ENCODE measurements around the gene OR1S1. TPM values are rescaled to one million over a fixed set of nuclear protein-coding genes. Genes with fewer than 3 reads are reported as not detected.
"Not testable (repeated sequence)": the region's sequence is repeated elsewhere in the genome, so short reads cannot be mapped to it uniquely, and the experiment has no call there.

OR1S1 gene
- not detected for total RNA-seq

DNA sequence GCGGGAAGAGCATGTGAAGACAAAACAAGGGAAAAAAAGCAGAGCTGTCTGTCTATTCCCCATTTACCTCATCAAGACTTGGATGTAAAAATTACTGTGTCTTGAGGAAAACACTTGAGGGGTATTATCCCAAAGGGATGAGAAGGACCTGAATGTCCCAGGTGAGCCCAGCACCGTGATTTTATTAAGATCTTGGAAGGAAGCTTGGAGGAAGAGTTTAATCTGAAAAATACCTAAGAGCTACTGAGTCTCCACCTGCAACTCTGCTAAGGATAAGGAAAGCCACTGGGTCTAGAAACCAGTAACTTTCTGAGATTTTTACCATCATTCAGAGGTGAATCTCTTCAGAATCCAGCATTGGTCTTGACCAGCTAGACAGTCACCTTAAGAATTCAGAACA lies at the start of gene OR1S1:
Gene OR1S1, plus strand, starts transcription at position 301 of the 400 bp plus-strand sequence.
- H3K4me1 Mint-ChIP-seq; H3K27me3 Mint-ChIP-seq; H3K4me3 Mint-ChIP-seq; H3K27ac Mint-ChIP-seq; H3K9me3 Mint-ChIP-seq; DNase-seq; H3K36me3 Mint-ChIP-seq; ATAC-seq (ENCODE audit: low read depth); POLR2A ChIA-PET: not testable (repeated sequence)

DNA sequence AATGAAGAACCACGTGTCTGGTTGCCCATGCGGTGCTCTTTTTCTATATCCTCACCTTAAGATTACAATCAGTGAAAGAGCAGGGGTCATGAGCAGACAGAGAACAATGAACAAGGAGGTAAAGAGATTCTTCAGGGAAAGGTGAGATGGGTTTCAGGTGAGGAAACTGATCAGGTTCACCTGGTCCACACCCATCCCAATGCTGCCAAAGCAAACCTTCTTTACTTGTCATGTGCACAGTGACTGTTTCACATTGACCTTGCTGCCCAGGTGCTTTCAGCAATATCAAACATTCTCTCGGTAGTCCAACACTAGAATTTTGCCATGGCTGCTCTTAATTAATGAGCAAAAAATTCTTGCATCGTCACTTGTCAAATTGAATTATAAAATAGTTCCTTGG lies 48.1 kb upstream of the OR1S1 start:
- peaks cover 6% of the 10 kb centered on the region for H3K27me3 Mint-ChIP-seq
- H3K4me1 Mint-ChIP-seq: no peaks in the 10 kb centered on the region
- H3K36me3 Mint-ChIP-seq: no peaks in the 10 kb centered on the region
- ATAC-seq (ENCODE audit: low read depth) (no peak), DNase-seq (no peak)
- POLR2A ChIA-PET: no interaction called here
- H3K4me3 Mint-ChIP-seq: no peak overlapping the region
- no peaks in the 10 kb centered on the region for H3K9me3 Mint-ChIP-seq
- H3K27ac Mint-ChIP-seq: no peak overlapping the region

DNA sequence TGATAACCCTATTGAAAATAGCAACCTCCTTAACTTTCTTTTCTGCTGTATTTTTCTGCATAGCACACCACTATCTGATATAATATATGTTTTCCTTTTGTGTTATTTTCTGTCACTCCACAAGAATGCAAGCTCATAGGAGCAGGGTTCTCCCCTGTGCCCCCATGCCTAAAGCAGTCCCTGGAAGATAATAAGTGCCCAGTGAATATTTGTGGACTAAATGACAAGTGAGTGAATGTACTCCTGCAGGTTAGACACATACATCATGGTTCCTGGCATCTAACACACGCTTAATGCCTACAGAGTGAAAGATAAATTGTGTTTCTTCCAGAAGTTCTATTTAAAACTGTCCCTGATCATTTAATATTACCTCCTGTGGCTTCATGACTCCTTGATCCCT lies 47.5 kb upstream of the OR1S1 start:
- H3K27ac Mint-ChIP-seq: no peak overlapping the region
- H3K9me3 Mint-ChIP-seq: no peaks in the 10 kb centered on the region
- ATAC-seq (ENCODE audit: low read depth): no peak
- no peaks in the 10 kb centered on the region for H3K36me3 Mint-ChIP-seq
- H3K4me3 Mint-ChIP-seq: no peak overlapping the region
- no peaks in the 10 kb centered on the region for H3K4me1 Mint-ChIP-seq
- no peak for DNase-seq
- POLR2A ChIA-PET: no interaction called here
- H3K27me3 Mint-ChIP-seq: peaks cover 6% of the 10 kb centered on the region

DNA sequence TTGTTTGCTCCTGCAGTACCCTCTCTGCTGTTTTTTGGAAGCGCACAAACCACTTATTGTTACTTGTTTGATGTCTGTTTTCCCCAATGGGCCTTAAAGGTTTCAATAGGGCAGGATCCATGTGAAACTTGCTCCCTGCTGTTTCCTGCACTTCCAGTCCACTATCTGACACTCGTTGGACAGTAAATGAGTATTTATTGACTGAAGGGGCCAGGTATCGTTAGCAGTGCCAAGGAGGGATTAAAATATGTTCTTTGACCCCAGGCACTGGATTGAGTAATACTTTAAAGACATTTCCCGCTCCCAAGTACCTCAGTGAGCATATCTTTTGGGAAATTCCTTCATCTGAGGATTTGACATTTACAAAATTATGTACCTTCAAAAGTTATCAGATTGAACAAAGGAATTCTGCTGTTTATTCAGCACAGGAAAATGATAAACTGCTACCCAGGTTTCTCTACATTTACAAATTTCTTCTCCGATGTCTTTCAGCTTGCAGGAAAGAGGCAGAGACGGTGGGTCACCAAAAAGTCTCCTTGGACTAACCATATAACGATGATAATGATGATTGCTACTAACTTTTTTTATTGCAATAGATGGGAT lies 46.9 kb upstream of the OR1S1 start:
- H3K4me3 Mint-ChIP-seq: no peak overlapping the region

DNA sequence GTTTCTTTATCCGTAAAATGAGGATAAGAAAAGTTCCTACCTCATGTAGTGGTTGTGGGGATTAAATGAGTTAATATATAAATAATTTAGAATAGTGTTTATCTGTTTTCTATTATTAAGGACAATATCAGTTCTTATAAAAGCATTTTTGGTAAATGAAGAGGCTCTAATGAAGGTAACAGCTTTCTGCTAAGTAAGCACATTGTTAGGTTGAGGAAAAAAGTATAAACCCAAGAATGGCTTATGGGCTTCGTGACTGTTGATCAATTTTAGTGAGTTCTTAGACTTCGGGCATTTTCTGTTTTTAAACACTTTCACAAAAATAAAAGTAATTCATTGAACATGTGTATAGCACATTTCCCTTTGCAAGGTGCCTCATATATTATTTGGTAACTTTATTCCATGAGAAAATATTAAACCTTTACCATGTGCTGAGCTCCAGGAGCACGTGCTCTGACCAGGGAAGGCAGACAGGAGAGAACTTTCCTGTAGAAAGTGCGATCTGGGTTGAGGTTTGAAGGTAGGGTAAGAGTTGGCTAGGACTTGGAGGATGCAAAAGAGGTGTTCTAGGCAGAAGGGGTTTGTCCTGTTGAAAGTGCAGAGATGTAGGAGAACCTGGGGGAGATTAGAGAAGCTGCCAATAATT lies 35.0 kb upstream of the OR1S1 start:
- Mint-ChIP-seq H3K4me3 (no peak overlapping the region), H3K4me1 (no peaks in the 10 kb centered on the region), H3K27ac (no peak overlapping the region), H3K27me3 (peaks cover 2% of the 10 kb centered on the region), H3K9me3 (no peaks in the 10 kb centered on the region), H3K36me3 (no peaks in the 10 kb centered on the region)
- ATAC-seq (ENCODE audit: low read depth) (no peak), DNase-seq (no peak)
- POLR2A ChIA-PET: no interaction called here

More for the DNA sequence above, 46.9 kb upstream of the OR1S1 start:
- no peak for DNase-seq
- Mint-ChIP-seq H3K36me3 (no peaks in the 10 kb centered on the region), H3K9me3 (no peaks in the 10 kb centered on the region), H3K4me1 (no peaks in the 10 kb centered on the region), H3K27me3 (peaks cover 6% of the 10 kb centered on the region), H3K27ac (no peak overlapping the region)
- no peak for ATAC-seq (ENCODE audit: low read depth)
- POLR2A ChIA-PET: no interaction called here

DNA sequence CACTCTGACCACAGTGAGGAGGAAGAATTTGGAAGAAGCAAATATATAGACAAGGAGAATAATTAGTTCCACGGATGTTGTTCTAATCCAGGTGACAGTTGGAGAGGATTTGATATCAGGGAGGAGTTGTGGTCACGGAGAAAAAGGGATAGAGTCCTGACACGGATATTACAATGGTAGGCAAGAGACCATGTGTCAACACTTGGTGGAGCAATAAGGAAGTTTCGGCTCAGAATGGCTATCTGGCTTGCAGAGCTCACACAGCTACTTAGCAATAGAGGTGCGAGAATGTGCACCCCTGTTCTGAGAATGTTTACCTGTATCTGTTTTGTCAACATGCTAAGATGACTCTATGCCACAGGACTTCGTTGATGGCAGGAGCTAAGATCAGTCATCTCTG lies 34.1 kb upstream of the OR1S1 start:
- DNase-seq (no peak), ATAC-seq (ENCODE audit: low read depth) (no peak)
- Mint-ChIP-seq H3K36me3 (no peaks in the 10 kb centered on the region), H3K4me3 (no peak overlapping the region), H3K4me1 (no peaks in the 10 kb centered on the region), H3K27me3 (peaks cover 2% of the 10 kb centered on the region), H3K27ac (no peak overlapping the region), H3K9me3 (no peaks in the 10 kb centered on the region)
- POLR2A ChIA-PET: no interaction called here

DNA sequence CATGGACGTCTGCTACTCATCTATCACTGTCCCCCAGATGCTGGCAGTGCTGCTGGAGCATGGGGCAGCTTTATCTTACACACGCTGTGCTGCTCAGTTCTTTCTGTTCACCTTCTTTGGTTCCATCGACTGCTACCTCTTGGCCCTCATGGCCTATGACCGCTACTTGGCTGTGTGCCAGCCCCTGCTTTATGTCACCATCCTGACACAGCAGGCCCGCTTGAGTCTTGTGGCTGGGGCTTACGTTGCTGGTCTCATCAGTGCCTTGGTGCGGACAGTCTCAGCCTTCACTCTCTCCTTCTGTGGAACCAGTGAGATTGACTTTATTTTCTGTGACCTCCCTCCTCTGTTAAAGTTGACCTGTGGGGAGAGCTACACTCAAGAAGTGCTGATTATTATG lies 32.9 kb upstream of the OR1S1 start:
- no peaks in the 10 kb centered on the region for H3K9me3 Mint-ChIP-seq
- no peak overlapping the region for H3K27ac Mint-ChIP-seq
- no peak for ATAC-seq (ENCODE audit: low read depth)
- POLR2A ChIA-PET: no interaction called here
- no peak overlapping the region for H3K4me3 Mint-ChIP-seq
- no peaks in the 10 kb centered on the region for H3K36me3 Mint-ChIP-seq
- no peak for DNase-seq
- no peaks in the 10 kb centered on the region for H3K4me1 Mint-ChIP-seq
- H3K27me3 Mint-ChIP-seq: peaks cover 2% of the 10 kb centered on the region

DNA sequence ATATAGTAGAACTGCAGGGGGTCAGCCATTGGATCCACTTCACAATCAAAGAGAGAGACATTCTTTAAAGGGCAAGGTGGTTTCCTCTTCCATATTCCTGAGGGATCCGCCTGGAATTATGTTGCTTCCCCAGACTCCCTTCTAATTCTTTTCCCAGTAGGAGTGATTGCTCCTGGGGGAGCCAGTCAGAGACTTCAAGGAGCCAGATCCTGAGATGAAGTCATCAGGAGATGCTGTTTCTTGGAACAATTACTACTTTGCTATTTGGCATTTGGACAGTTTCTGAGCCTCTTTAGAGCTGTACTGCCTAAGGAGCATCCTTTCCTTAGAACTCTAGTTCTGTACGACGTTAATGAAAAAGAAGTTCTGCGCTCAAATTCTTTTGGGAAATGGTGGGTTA lies 25.6 kb upstream of the OR1S1 start:
- H3K27me3 Mint-ChIP-seq: peaks cover 4% of the 10 kb centered on the region
- no peak overlapping the region for H3K27ac Mint-ChIP-seq
- no peaks in the 10 kb centered on the region for H3K36me3 Mint-ChIP-seq
- H3K9me3 Mint-ChIP-seq: no peaks in the 10 kb centered on the region
- DNase-seq (no peak), ATAC-seq (ENCODE audit: low read depth) (no peak)
- H3K4me3 Mint-ChIP-seq: no peak overlapping the region
- H3K4me1 Mint-ChIP-seq: no peaks in the 10 kb centered on the region
- POLR2A ChIA-PET: no interaction called here

DNA sequence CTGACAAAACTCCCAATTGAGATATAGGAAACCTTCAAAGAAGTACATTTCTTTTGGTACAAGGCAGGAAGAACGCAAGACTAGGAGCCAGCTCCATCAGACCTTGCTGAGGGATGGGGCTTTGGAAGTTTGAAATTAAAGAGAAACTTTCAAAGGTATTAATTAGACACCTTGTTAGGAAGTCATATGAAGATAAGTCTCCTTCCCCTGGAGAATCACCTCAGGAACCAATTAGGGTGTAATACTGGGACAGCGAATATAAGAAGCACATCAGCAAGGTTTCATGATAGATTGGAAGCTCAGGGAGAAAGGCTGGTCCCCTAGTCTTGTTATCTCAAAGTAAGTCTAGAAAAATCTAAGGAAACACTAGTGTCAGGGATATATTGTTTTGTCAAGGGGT lies 23.8 kb upstream of the OR1S1 start, which contains the start of gene OR9Q2:
Gene OR9Q2, plus strand, starts transcription at position 301 of the 400 bp plus-strand sequence. CDS start 1,421 bp downstream, outside the sequence.
- H3K4me3 Mint-ChIP-seq: no peak within 1 kb of the TSS
- H3K4me1 Mint-ChIP-seq: no peaks in the 10 kb centered on the region
- ATAC-seq (ENCODE audit: low read depth) (no peak), DNase-seq (no peak)
- H3K36me3 Mint-ChIP-seq: no peaks in the 10 kb centered on the region
- H3K27me3 Mint-ChIP-seq: peaks cover 4% of the 10 kb centered on the region
- POLR2A ChIA-PET: no interaction called here
- H3K9me3 Mint-ChIP-seq: no peaks in the 10 kb centered on the region
- no peak within 1 kb of the TSS for H3K27ac Mint-ChIP-seq

DNA sequence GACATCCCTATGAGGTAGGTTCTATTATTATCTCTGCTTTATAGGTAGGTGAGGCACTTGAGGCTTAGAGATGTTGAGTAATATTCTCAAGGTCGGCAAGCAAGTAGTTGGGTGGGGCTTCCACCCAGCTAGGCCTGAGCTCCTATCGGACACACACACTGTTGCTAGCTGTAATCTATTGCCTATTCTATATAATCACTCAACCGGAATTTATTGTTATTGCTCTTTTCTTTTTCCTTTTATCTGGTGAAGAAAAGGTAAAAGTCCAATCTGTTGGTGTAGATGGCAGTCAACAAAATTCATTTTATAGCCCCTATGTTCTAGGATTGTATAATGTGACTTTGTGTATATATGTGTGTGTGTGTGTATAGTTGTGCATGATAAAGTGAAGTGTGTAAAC lies 20.3 kb upstream of the OR1S1 start:
- Mint-ChIP-seq H3K27me3 (peaks cover 4% of the 10 kb centered on the region), H3K4me3 (no peak overlapping the region), H3K27ac (no peak overlapping the region), H3K36me3 (no peaks in the 10 kb centered on the region), H3K9me3 (no peaks in the 10 kb centered on the region), H3K4me1 (no peaks in the 10 kb centered on the region)
- ATAC-seq (ENCODE audit: low read depth): no peak
- POLR2A ChIA-PET: no interaction called here
- no peak for DNase-seq

DNA sequence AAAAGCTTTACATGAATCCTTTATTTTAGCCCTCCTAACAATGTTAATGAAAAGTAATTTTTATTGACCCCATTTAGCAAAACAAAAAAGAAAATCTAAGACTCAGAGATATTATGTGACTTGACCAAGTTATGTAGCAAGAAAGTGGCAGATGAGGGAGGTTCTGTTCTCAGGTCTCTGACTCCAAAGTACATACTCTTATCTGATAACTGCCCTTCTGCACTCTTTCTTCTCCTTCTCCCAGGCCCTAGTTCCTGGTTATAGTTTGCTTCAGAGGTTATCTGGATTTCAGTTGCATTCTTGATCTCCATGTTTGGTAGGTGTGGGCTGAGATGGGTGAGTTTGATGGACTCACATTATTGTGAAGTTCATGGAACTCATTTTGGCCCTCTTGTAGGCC lies 19.1 kb upstream of the OR1S1 start:
- ATAC-seq (ENCODE audit: low read depth) (no peak), DNase-seq (no peak)
- POLR2A ChIA-PET: no interaction called here
- Mint-ChIP-seq H3K27me3 (peaks cover 5% of the 10 kb centered on the region), H3K4me1 (no peaks in the 10 kb centered on the region), H3K27ac (no peak overlapping the region), H3K9me3 (no peaks in the 10 kb centered on the region), H3K4me3 (no peak overlapping the region), H3K36me3 (no peaks in the 10 kb centered on the region)

DNA sequence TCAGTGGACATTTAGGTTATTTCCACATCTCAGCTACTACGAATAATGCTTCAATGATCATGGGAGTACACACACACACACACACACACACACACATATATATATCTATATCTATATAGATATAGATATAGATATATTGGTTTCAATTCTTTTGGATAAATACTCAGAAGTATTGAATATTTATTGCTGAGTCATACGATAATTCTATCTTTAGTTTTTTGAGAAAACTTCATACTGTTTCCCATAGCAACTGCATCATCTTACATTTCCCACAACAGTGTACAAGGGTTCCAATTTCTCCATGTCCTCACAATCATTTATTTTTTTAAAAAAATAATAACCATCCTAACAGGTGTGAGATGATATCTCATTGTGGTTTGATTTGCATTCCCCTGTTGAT lies 16.6 kb upstream of the OR1S1 start:
- Mint-ChIP-seq H3K4me3 (no peak overlapping the region), H3K27ac (no peak overlapping the region), H3K4me1 (no peaks in the 10 kb centered on the region), H3K27me3 (peaks cover 2% of the 10 kb centered on the region), H3K36me3 (no peaks in the 10 kb centered on the region), H3K9me3 (no peaks in the 10 kb centered on the region)
- no peak for DNase-seq
- ATAC-seq (ENCODE audit: low read depth): no peak
- POLR2A ChIA-PET: no interaction called here

DNA sequence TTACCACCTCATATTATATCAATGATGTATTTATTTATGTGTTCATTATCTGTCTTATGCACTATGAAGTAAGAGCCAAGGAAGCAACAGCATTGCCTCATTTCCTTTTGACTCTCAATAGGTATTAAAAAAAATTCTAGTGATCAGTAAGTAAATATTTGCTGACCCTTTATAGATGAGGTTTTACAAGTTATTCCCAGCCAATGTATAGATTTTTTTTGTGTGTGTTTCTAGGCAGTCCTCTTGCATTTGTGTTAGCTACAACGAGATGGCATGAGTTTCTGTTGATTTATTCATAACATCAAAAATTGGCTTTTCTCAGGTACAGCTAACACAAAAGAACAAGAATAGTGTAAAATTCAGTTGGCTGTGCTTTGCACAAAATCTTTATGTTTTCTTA lies 13.2 kb upstream of the OR1S1 start:
- Mint-ChIP-seq H3K27me3 (peaks cover 2% of the 10 kb centered on the region), H3K4me1 (no peaks in the 10 kb centered on the region), H3K36me3 (no peaks in the 10 kb centered on the region), H3K27ac (no peak overlapping the region), H3K4me3 (no peak overlapping the region), H3K9me3 (no peaks in the 10 kb centered on the region)
- POLR2A ChIA-PET: no interaction called here
- DNase-seq (no peak), ATAC-seq (ENCODE audit: low read depth) (no peak)

DNA sequence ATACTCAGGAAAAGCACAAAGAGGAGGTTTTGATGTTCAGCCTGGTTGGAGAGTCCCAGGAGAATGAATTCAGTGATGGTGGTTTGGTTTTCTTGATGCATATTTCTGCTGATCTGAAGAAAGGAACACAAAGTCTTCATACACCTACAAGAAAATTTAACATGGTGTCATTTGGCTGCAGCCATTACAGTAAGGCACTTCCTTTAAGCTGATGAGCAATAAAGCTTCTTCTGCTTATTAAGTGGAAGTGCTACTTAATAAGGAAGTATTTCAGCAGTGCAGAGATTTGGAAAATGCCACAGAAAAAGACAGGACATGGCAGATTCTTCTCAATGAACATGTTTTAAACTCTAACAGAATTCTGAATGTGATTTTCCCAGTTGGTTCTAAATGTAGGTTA lies 8.5 kb upstream of the OR1S1 start, which contains the start of gene OR1S2:
Gene OR1S2, minus strand, starts transcription at position 101 of the 400 bp plus-strand sequence. Its CDS starts 0 bp downstream, at position 101.
- DNase-seq: no peak
- no peak within 1 kb of the TSS for H3K27ac Mint-ChIP-seq

More for the DNA sequence above, 8.5 kb upstream of the OR1S1 start, which contains the start of gene OR1S2:
- no peak for ATAC-seq (ENCODE audit: low read depth)
- H3K27me3 Mint-ChIP-seq: peaks cover 2% of the 10 kb centered on the region
- H3K9me3 Mint-ChIP-seq: no peaks in the 10 kb centered on the region
- no peaks in the 10 kb centered on the region for H3K36me3 Mint-ChIP-seq
- no peaks in the 10 kb centered on the region for H3K4me1 Mint-ChIP-seq
- no peak within 1 kb of the TSS for H3K4me3 Mint-ChIP-seq
- POLR2A ChIA-PET: no interaction called here
